K562 (cell line): ENCODE data around the gene SPHK1. TPM values are rescaled to one million over a fixed set of nuclear protein-coding genes. Genes with fewer than 3 reads are reported as not detected.
A peak's percentile ranks its signal among the peaks of the same experiment; 100 is the strongest.

Source experiments
- ATAC-seq: fragments of 200-7000 bp; cut with Tn5 transposase; 3 replicates; pipeline ENCODE4 v1.9.1; 2020; ENCODE audit warnings: moderate library complexity
- BruUV-seq: library from RNA; stranded (reverse); fragments of 400-500 nt; replicated peaks from 2 replicates; lab custom pipeline; 2021; lab: Mats Ljungman, UMichigan
- CTCF ChIA-PET: fragments of 300-600 bp; formaldehyde crosslinking; extraction: SDS; loops from one replicate; lab custom pipeline; 2021; ENCODE audit warnings: low intra/inter-chr PET ratio; lab: Yijun Ruan, JAX
- POLR2A ChIA-PET: fragments of 300-600, 350-650 bp; sonication (Branson Sonifier 250); formaldehyde crosslinking; extraction: SDS; loops from one replicate; lab custom pipeline; 2021; ENCODE audit warnings: antibody characterized with exemption, inconsistent platforms; lab: Yijun Ruan, JAX
- DNase-seq, 4 experiments: peaks; one replicate each; pipeline versions ENCODE4 v3.0.0 to v3.0.0-alpha.2; 2011 to 2018; ENCODE audit warnings: low spot score in 3 of 4, mixed read lengths in 3 of 4; ENCODE audit errors: extremely low read depth in 1 of 4
- FAIRE-seq: peaks from 2 replicates; lab custom pipeline; 2011; peaks lifted over from hg19 to GRCh38; lab: Jason Lieb, UNC
- H2AFZ ChIP-seq: 2 replicates; pipeline ENCODE4 v1.6.0; 2011; ENCODE audit warnings: low read depth, low read length, control low read depth, inconsistent platforms
- H3K27ac ChIP-seq: fragments of 200-600 bp; 3 replicates; pipeline ENCODE4 v1.8.0; 2011; ENCODE audit warnings: low read depth, mild to moderate bottlenecking, control low read depth, inconsistent platforms, low read length, moderate library complexity, mixed read lengths; ENCODE audit errors: extremely low read depth
- H3K27me3 ChIP-seq, 2 experiments: fragments of 300-600 bp in 1 of 2; 2 replicates in 1 of 2; 3 replicates in 1 of 2; pipeline versions ENCODE4 v1.6.0 to v1.8.0; 2011; ENCODE audit warnings: inconsistent platforms in 2 of 2, low read length in 2 of 2, mild to moderate bottlenecking in 1 of 2, mixed read lengths in 1 of 2, moderate library complexity in 1 of 2; ENCODE audit not compliant: control insufficient read depth in 2 of 2, insufficient read depth in 2 of 2
- H3K36me3 ChIP-seq: fragments of 300-600 bp; 3 replicates; pipeline ENCODE4 v1.8.0; 2011; ENCODE audit warnings: mild to moderate bottlenecking, low read length, inconsistent platforms; ENCODE audit not compliant: control insufficient read depth, insufficient read depth
- H3K4me1 ChIP-seq, 2 experiments: fragments of 200-600 bp in 1 of 2; replicated peaks in 1 of 2; 2 replicates in 1 of 2; 3 replicates in 1 of 2; pipeline versions ENCODE4 v1.5.1 to v1.8.0; 2011; ENCODE audit warnings: inconsistent platforms in 2 of 2, low read length in 2 of 2, mild to moderate bottlenecking in 1 of 2, mixed read lengths in 1 of 2, moderate library complexity in 1 of 2; ENCODE audit not compliant: control insufficient read depth in 2 of 2, insufficient read depth in 2 of 2
- H3K4me2 ChIP-seq: 2 replicates; pipeline ENCODE4 v1.6.1; 2011; ENCODE audit warnings: low read length, control low read depth, inconsistent platforms, mixed read lengths; ENCODE audit not compliant: insufficient read depth
- H3K4me3 ChIP-seq: fragments of 200-600 bp; sonication (generic), shearing (Covaris generic); 2 replicates; pipeline ENCODE4 v1.5.1; 2016; ENCODE audit warnings: control low read depth, inconsistent platforms
- H3K79me2 ChIP-seq: fragments of 200-600 bp; 3 replicates; pipeline ENCODE4 v1.8.0; 2011; ENCODE audit warnings: low read length, inconsistent platforms; ENCODE audit not compliant: control insufficient read depth, insufficient read depth
- H3K9ac ChIP-seq, 2 experiments: 2 replicates each; pipeline versions ENCODE4 v1.6.0 to v1.6.1; 2011; ENCODE audit warnings: low read depth in 2 of 2, low read length in 2 of 2, control low read depth in 1 of 2, inconsistent platforms in 1 of 2, mild to moderate bottlenecking in 1 of 2, mixed read lengths in 1 of 2; ENCODE audit not compliant: insufficient read depth in 1 of 2
- H3K9me1 ChIP-seq: one replicate; pipeline ENCODE4 v1.6.0; 2011; ENCODE audit warnings: inconsistent platforms, mild to moderate bottlenecking, low read length, moderate library complexity; ENCODE audit not compliant: control insufficient read depth, insufficient read depth
- H3K9me3 ChIP-seq: replicated peaks from 2 replicates; pipeline ENCODE4 v1.5.1; 2011; ENCODE audit warnings: low read depth, low read length, inconsistent platforms; ENCODE audit not compliant: control insufficient read depth, insufficient read depth
- H4K20me1 ChIP-seq: replicated peaks from 2 replicates; pipeline ENCODE4 v1.6.1; 2011; ENCODE audit warnings: low read length, inconsistent platforms, mixed read lengths; ENCODE audit not compliant: control insufficient read depth, insufficient read depth
- POLR2G ChIP-seq: fragments of 200-400 bp; formaldehyde crosslinking; IDR thresholded peaks from 2 replicates; pipeline ENCODE4 v1.6.1; 2017; ENCODE audit warnings: low read depth, mild to moderate bottlenecking, antibody characterized with exemption, low read length, moderate library complexity
- RBFOX2 ChIP-seq: fragments of 200-400 bp; formaldehyde crosslinking; IDR thresholded peaks from 2 replicates; pipeline ENCODE4 v1.6.1; 2017; ENCODE audit warnings: low read depth, mild to moderate bottlenecking, low read length, moderate library complexity
- RBM14 ChIP-seq: fragments of 200-400 bp; formaldehyde crosslinking; IDR thresholded peaks from 2 replicates; pipeline ENCODE4 v1.6.1; 2018; ENCODE audit warnings: low read depth, mild to moderate bottlenecking, low read length, moderate library complexity, borderline replicate concordance; ENCODE audit not compliant: insufficient read depth
- SREBF1 ChIP-seq: fragments of 150-350 bp; IDR thresholded peaks from 2 replicates; pipeline ENCODE4 v1.6.1; 2014; ENCODE audit warnings: antibody characterized with exemption, low read depth, low read length, borderline replicate concordance
- TSC22D4 ChIP-seq: fragments of 450-650 bp; IDR thresholded peaks from 2 replicates; pipeline ENCODE4 v1.6.1; 2016; ENCODE audit warnings: missing genetic modification characterization, missing biosample characterization, control low read depth
- WGBS: fragments of 100-300 bp; shearing (Covaris generic); methylation state at CpG from one replicate; pipeline ENCODE4 v1.1.6; 2016; ENCODE audit warnings: low coverage, mixed read lengths; ENCODE audit not compliant: insufficient coverage; ENCODE audit errors: missing lambda C conversion rate; 5-methylcytosine and 5-hydroxymethylcytosine counted together
- in situ Hi-C: fragments of 300-500 bp; cut with MboI; formaldehyde crosslinking; loops from 4 replicates; pipeline ENCODE4 v1.15.0; 2018; ENCODE audit warnings: inconsistent platforms, mixed read lengths
- intact Hi-C: fragments of 100-400 bp; cut with micrococcal nuclease; formaldehyde crosslinking; loops from 2 replicates; pipeline ENCODE4 v1.14.2; 2022
- polyA plus RNA-seq, 8 experiments: library from polyadenylated mRNA; depleted of rRNA in 4 of 8; stranded (reverse) in 5 of 8; unstranded in 3 of 8; fragments of >200 nt; fragmentation: Nextera tagmentation in 2 of 8; fragmentation: Illumina TruSeq in 1 of 8; extraction: Ambion mirVana in 2 of 8; extraction: Trizol in 1 of 8; gene quantifications; 2 replicates each; pipeline versions ENCODE4 v1.2.1 to v1.2.3, GENCODE V29; 2011 to 2014; ENCODE audit warnings: inconsistent platforms in 1 of 8, missing spikeins in 1 of 8
- total RNA-seq, 7 experiments: library from RNA; depleted of rRNA in 6 of 7; stranded (reverse); fragments of >200 nt in 6 of 7; fragmentation: Illumina TruSeq in 2 of 7; extraction: Trizol in 2 of 7; gene quantifications; 2 replicates each; pipeline versions ENCODE4 v1.2.1 to v1.2.3, GENCODE V29; 2011 to 2021; ENCODE audit warnings: low replicate concordance in 1 of 7

SPHK1 gene
- total and polyA plus RNA-seq, 9 of the 15 experiments (the other 6 are each of a cell fraction or from before 2014, with no cell fraction given): 0.21 to 60.3 (median 14.5) TPM

- WGBS: 97% methylated on average over 28 of the region's 31 CpGs
- peak in 1 of 4 experiments; percentile 21 for DNase-seq
- no peaks in the 10 kb centered on the region for H4K20me1 ChIP-seq
- no peak overlapping the region for H2AFZ ChIP-seq
- H3K9me3 ChIP-seq: no peaks in the 10 kb centered on the region
- H3K79me2 ChIP-seq: peaks cover 37% of the 10 kb centered on the region
- intact Hi-C loops: no loop called here
- ChIA-PET CTCF (interaction anchor here (0.6 to 0.7 kb wide), 2 partner anchors 11 to 83 kb away, joined by 3 read pairs; no protein-coding TSS in a partner anchor), POLR2A (interaction anchor here (0.5 to 3.1 kb wide), 5 partner anchors 10 to 122 kb away, joined by 3 to 15 read pairs (median 8); partner anchors contain the start of gene UBALD2)
- peak overlapping the region; percentile 88; the same call in 1 of the 2 replicates for H3K4me2 ChIP-seq
- H3K4me1 ChIP-seq: peaks cover 14 to 63% of the 10 kb centered on the region in 2 experiments
- no peak for TF ChIP-seq TSC22D4
- 0 out of 2 replicates have a peak, but pooled peaks have one; percentile 15 for TF ChIP-seq RBM14
- TF ChIP-seq RBFOX2: peak; percentile 37; the same call in 1 of the 2 replicates
- no peak for TF ChIP-seq SREBF1
- peak; percentile 74 for TF ChIP-seq POLR2G
- no peak overlapping the region for H3K4me3 ChIP-seq
- ATAC-seq: no peak
- no peaks in the 10 kb centered on the region for H3K9me1 ChIP-seq
- in situ Hi-C loops: no loop called here
- H3K27me3 ChIP-seq: no peaks in the 10 kb centered on the region
- H3K36me3 ChIP-seq: peaks cover 51% of the 10 kb centered on the region; the same call in 2 of the 3 replicates
- H3K27ac ChIP-seq: no peak overlapping the region
- peak overlapping the region in 1 of 2 experiments; percentile 96; a peak in 2 of 4 replicates for H3K9ac ChIP-seq
- no TSS peak for BruUV-seq
- no peak for FAIRE-seq
Measured at GRCh38 chr17:76386966-76387765, 2.8 kb downstream of the SPHK1 start.
